Endodermal cell (in vitro differentiated cells): ENCODE data around the gene ALDH1L1. TPM values are rescaled to one million over a fixed set of nuclear protein-coding genes. Genes with fewer than 3 reads are reported as not detected.
A peak's percentile ranks its signal among the peaks of the same experiment; 100 is the strongest.

Source experiments
- DNase-seq: peaks from one replicate; pipeline ENCODE4 v3.0.0-alpha.2; 2017
- H3K27ac ChIP-seq: 2 replicates; pipeline ENCODE4 v1.5.1; 2013; ENCODE audit warnings: mild to moderate bottlenecking, low read depth, low read length, moderate library complexity
- H3K27me3 ChIP-seq: 2 replicates; pipeline ENCODE4 v1.6.1; 2013; ENCODE audit warnings: mild to moderate bottlenecking, low read length, moderate library complexity; ENCODE audit not compliant: insufficient read depth, control insufficient read depth, poor library complexity, severe bottlenecking
- H3K36me3 ChIP-seq: 2 replicates; pipeline ENCODE4 v1.7.0; 2013; ENCODE audit warnings: mild to moderate bottlenecking, low read length, moderate library complexity; ENCODE audit not compliant: control insufficient read depth, insufficient read depth
- H3K4me1 ChIP-seq: one replicate; pipeline ENCODE4 v1.7.0; 2013; ENCODE audit warnings: low read length; ENCODE audit not compliant: control insufficient read depth, insufficient read depth
- H3K4me3 ChIP-seq: 2 replicates; pipeline ENCODE4 v1.5.1; 2013; ENCODE audit warnings: mild to moderate bottlenecking, low read length, moderate library complexity
- H3K9ac ChIP-seq: 2 replicates; pipeline ENCODE4 v1.6.1; 2013; ENCODE audit warnings: mild to moderate bottlenecking, low read length, moderate library complexity; ENCODE audit not compliant: poor library complexity, severe bottlenecking; ENCODE audit errors: extremely low read depth
- H3K9me3 ChIP-seq: 2 replicates; pipeline ENCODE4 v1.6.1; 2013; ENCODE audit warnings: mild to moderate bottlenecking, low read length, moderate library complexity; ENCODE audit not compliant: control insufficient read depth
- H3K27ac Mint-ChIP-seq: 2 replicates; pipeline ENCODE4 v1.8.0; 2020; ENCODE audit warnings: mixed read lengths
- H3K27me3 Mint-ChIP-seq: 2 replicates; pipeline ENCODE4 v1.8.0; 2021; ENCODE audit warnings: mild to moderate bottlenecking, mixed read lengths; ENCODE audit not compliant: insufficient read depth
- H3K36me3 Mint-ChIP-seq: 2 replicates; pipeline ENCODE4 v1.8.0; 2020; ENCODE audit warnings: low read depth, mixed read lengths
- H3K4me1 Mint-ChIP-seq: 2 replicates; pipeline ENCODE4 v1.8.0; 2020; ENCODE audit warnings: mixed read lengths
- H3K4me3 Mint-ChIP-seq: 2 replicates; pipeline ENCODE4 v1.8.0; 2020; ENCODE audit warnings: mild to moderate bottlenecking, moderate library complexity, mixed read lengths
- H3K9me3 Mint-ChIP-seq: 2 replicates; pipeline ENCODE4 v1.8.0; 2020; ENCODE audit warnings: mild to moderate bottlenecking, mixed read lengths
- CTCF ChIP-seq: fragments of 200-600 bp; sonication (generic); conservative IDR thresholded peaks from 2 replicates; pipeline ENCODE4 v1.5.0; 2021; ENCODE audit warnings: antibody characterized with exemption, mild to moderate bottlenecking
- WGBS, 2 experiments: methylation state at CpG; one replicate each; pipeline versions ENCODE4 v1.1.5 to v1.1.7; 2013; ENCODE audit warnings: missing lambda C conversion rate in 2 of 2, mixed read lengths in 1 of 2; ENCODE audit not compliant: insufficient coverage in 1 of 2, insufficient read length in 1 of 2; 5-methylcytosine and 5-hydroxymethylcytosine counted together
- total RNA-seq, 2 donors: library from RNA; stranded (reverse); fragmentation: NEBNext Ultra II Directional in 1 of 2; extraction: Animal tissue kit (Norgen Biotek cat#: 25700) in 1 of 2; gene quantifications; 2 replicates in 1 of 2; 3 replicates in 1 of 2; pipeline ENCODE4 v1.2.1, GENCODE V29; 2021

Gene ALDH1L1
- total RNA-seq, 2 donors from 2014 or later: 1.0 to 1.6 TPM

- Mint-ChIP-seq H3K27ac (no peak overlapping the region), H3K27me3 (peaks cover 18% of the 10 kb centered on the region), H3K9me3 (no peaks in the 10 kb centered on the region), H3K36me3 (no peaks in the 10 kb centered on the region), H3K4me3 (no peak overlapping the region), H3K4me1 (no peaks in the 10 kb centered on the region)
- Histone ChIP-seq H3K4me3 (no peak overlapping the region), H3K27me3 (no peaks in the 10 kb centered on the region), H3K36me3 (no peaks in the 10 kb centered on the region), H3K9me3 (no peaks in the 10 kb centered on the region), H3K27ac (no peak overlapping the region), H3K4me1 (no peaks in the 10 kb centered on the region), H3K9ac (no peak overlapping the region)
- 94 to 96% methylated on average over 12 to 19 of the region's 19 CpGs for WGBS, 2 experiments
- no peak for TF ChIP-seq CTCF
- DNase-seq: peak; percentile 30
Measured at GRCh38 chr3:126130981-126131745, 49.2 kb downstream of the ALDH1L1 start.

GRCh38 chr3:126130081-126130855, 50.1 kb downstream of the ALDH1L1 start:
- peak; percentile 40 for DNase-seq
- H3K9me3 Mint-ChIP-seq: no peaks in the 10 kb centered on the region
- no peak overlapping the region for H3K4me3 ChIP-seq
- no peaks in the 10 kb centered on the region for H3K4me1 ChIP-seq
- no peaks in the 10 kb centered on the region for H3K36me3 ChIP-seq
- H3K4me1 Mint-ChIP-seq: no peaks in the 10 kb centered on the region
- no peaks in the 10 kb centered on the region for H3K36me3 Mint-ChIP-seq
- H3K27me3 ChIP-seq: no peaks in the 10 kb centered on the region
- H3K27ac ChIP-seq: no peak overlapping the region
- H3K27me3 Mint-ChIP-seq: peaks cover 12% of the 10 kb centered on the region
- no peak overlapping the region for H3K9ac ChIP-seq
- H3K9me3 ChIP-seq: no peaks in the 10 kb centered on the region
- no peak overlapping the region for H3K27ac Mint-ChIP-seq
- 88 to 91% methylated on average over 8 to 15 of the region's 15 CpGs for whole genome bisulfite sequencing, 2 experiments
- no peak overlapping the region for H3K4me3 Mint-ChIP-seq
- TF ChIP-seq CTCF: no peak

GRCh38 chr3:126129398-126129891, 50.9 kb downstream of the ALDH1L1 start:
- H3K27ac Mint-ChIP-seq: no peak overlapping the region
- WGBS, 2 experiments: 92 to 93% methylated on average over 13 to 16 of the region's 16 CpGs
- H3K27me3 Mint-ChIP-seq: peaks cover 7% of the 10 kb centered on the region
- no peaks in the 10 kb centered on the region for H3K36me3 ChIP-seq
- no peaks in the 10 kb centered on the region for H3K27me3 ChIP-seq
- H3K4me1 Mint-ChIP-seq: no peaks in the 10 kb centered on the region
- no peaks in the 10 kb centered on the region for H3K9me3 Mint-ChIP-seq
- no peaks in the 10 kb centered on the region for H3K4me1 ChIP-seq
- no peak for TF ChIP-seq CTCF
- H3K36me3 Mint-ChIP-seq: no peaks in the 10 kb centered on the region
- no peak overlapping the region for H3K27ac ChIP-seq
- H3K4me3 Mint-ChIP-seq: no peak overlapping the region
- no peaks in the 10 kb centered on the region for H3K9me3 ChIP-seq
- peak; percentile 38 for DNase-seq
- no peak overlapping the region for H3K9ac ChIP-seq
- H3K4me3 ChIP-seq: no peak overlapping the region
